ENCODE measurements around the gene PDGFD. TPM values are rescaled to one million over a fixed set of nuclear protein-coding genes. Genes with fewer than 3 reads are reported as not detected.

PDGFD gene
- total RNA-seq, 4 donors from 2014 or later, result 4.4 to 26.4 (median 13.1) TPM

GRCh38 chr11:103883856-103884255, 280.1 kb downstream of the PDGFD start:
- TF ChIP-seq EP300 (IDR thresholded peaks at IDR 0.05), result no peak
- no peak for TF ChIP-seq POLR2A (IDR thresholded peaks at IDR 0.05)
- no peak for TF ChIP-seq CTCF (IDR thresholded peaks at IDR 0.05)
- TF ChIP-seq POLR2AphosphoS5 (IDR thresholded peaks at IDR 0.05), result no peak
- Histone ChIP-seq H3K27me3 (no peaks in the 10 kb centered on the region), H3K4me1 (peaks cover 0 to 18% (median 5%) of the 10 kb centered on the region in 3 donors), H3K27ac (no peak overlapping the region), H3K36me3 (no peaks in the 10 kb centered on the region), H3K4me3 (no peak overlapping the region), H3K9me3 (no peaks in the 10 kb centered on the region)
- WGBS, 2 donors (ENCODE audit: low coverage in 1 of 2), result 71% methylated on average over 1 of the region's 1 CpG; no CpG with 5 or more reads in 1 of the 2 donors
- no peak for ATAC-seq

- WGBS, 2 donors (ENCODE audit: low coverage in 1 of 2), result 100% methylated on average over 2 of the region's 2 CpGs
- Histone ChIP-seq H3K4me3 (no peak overlapping the region), H3K27me3 (no peaks in the 10 kb centered on the region), H3K9me3 (no peaks in the 10 kb centered on the region), H3K27ac (no peak overlapping the region), H3K4me1 (peaks cover 0 to 18% (median 5%) of the 10 kb centered on the region in 3 donors), H3K36me3 (no peaks in the 10 kb centered on the region)
- ATAC-seq, result no peak
- no peak for TF ChIP-seq POLR2AphosphoS5 (IDR thresholded peaks at IDR 0.05)
- no peak for TF ChIP-seq CTCF (IDR thresholded peaks at IDR 0.05)
- no peak for TF ChIP-seq POLR2A (IDR thresholded peaks at IDR 0.05)
- TF ChIP-seq EP300 (IDR thresholded peaks at IDR 0.05), result no peak
Measured at GRCh38 chr11:103883291-103883690, 280.7 kb downstream of the PDGFD start.

- no peak overlapping the region for H3K4me3 ChIP-seq
- no peaks in the 10 kb centered on the region for H3K9me3 ChIP-seq
- peaks cover 0 to 18% (median 5%) of the 10 kb centered on the region in 3 donors for H3K4me1 ChIP-seq
- H3K36me3 ChIP-seq, result no peaks in the 10 kb centered on the region
- TF ChIP-seq POLR2A (IDR thresholded peaks at IDR 0.05) (no peak), CTCF (IDR thresholded peaks at IDR 0.05) (no peak), EP300 (IDR thresholded peaks at IDR 0.05) (no peak), POLR2AphosphoS5 (IDR thresholded peaks at IDR 0.05) (no peak)
- peak; percentile 52 for ATAC-seq
- WGBS, 2 donors (ENCODE audit: low coverage in 1 of 2), result 27% methylated on average over 1 of the region's 1 CpG
- H3K27me3 ChIP-seq, result no peaks in the 10 kb centered on the region
- H3K27ac ChIP-seq, result peak overlapping the region; percentile 30 to 57 (median 47)
Measured at GRCh38 chr11:103881584-103881983, 282.4 kb downstream of the PDGFD start.

GRCh38 chr11:103880968-103881367, 283.0 kb downstream of the PDGFD start:
- peaks cover 0 to 18% (median 5%) of the 10 kb centered on the region in 3 donors for H3K4me1 ChIP-seq
- H3K9me3 ChIP-seq, result no peaks in the 10 kb centered on the region
- H3K4me3 ChIP-seq, result no peak overlapping the region
- no peak for ATAC-seq
- 84 to 94% methylated on average over 3 to 4 of the region's 4 CpGs for WGBS, 2 donors (ENCODE audit: low coverage in 1 of 2)
- no peaks in the 10 kb centered on the region for H3K27me3 ChIP-seq
- no peaks in the 10 kb centered on the region for H3K36me3 ChIP-seq
- TF ChIP-seq POLR2AphosphoS5 (IDR thresholded peaks at IDR 0.05) (no peak), EP300 (IDR thresholded peaks at IDR 0.05) (no peak), POLR2A (IDR thresholded peaks at IDR 0.05) (no peak), CTCF (IDR thresholded peaks at IDR 0.05) (no peak)
- H3K27ac ChIP-seq, result peak overlapping the region; percentile 30 to 57 (median 47)

- H3K4me3 ChIP-seq, result no peak overlapping the region
- no peaks in the 10 kb centered on the region for H3K9me3 ChIP-seq
- no peaks in the 10 kb centered on the region for H3K36me3 ChIP-seq
- H3K27me3 ChIP-seq, result no peaks in the 10 kb centered on the region
- peaks cover 0 to 18% (median 5%) of the 10 kb centered on the region in 3 donors for H3K4me1 ChIP-seq
- H3K27ac ChIP-seq, result no peak overlapping the region
- peak; percentile 59 for ATAC-seq
- no peak for TF ChIP-seq POLR2A (IDR thresholded peaks at IDR 0.05)
- no peak for TF ChIP-seq POLR2AphosphoS5 (IDR thresholded peaks at IDR 0.05)
- TF ChIP-seq CTCF (IDR thresholded peaks at IDR 0.05), result no peak
- no peak for TF ChIP-seq EP300 (IDR thresholded peaks at IDR 0.05)
Measured at GRCh38 chr11:103878646-103879045, 285.3 kb downstream of the PDGFD start.
